Putamen (tissue), 1 donor: ENCODE data around the gene ST6GALNAC5.

ENCODE experiments used
- DNase-seq: peaks from one replicate; pipeline ENCODE4 v3.0.0-alpha.2; 2016; ENCODE audit warnings: low spot score

ST6GALNAC5 gene

DNA sequence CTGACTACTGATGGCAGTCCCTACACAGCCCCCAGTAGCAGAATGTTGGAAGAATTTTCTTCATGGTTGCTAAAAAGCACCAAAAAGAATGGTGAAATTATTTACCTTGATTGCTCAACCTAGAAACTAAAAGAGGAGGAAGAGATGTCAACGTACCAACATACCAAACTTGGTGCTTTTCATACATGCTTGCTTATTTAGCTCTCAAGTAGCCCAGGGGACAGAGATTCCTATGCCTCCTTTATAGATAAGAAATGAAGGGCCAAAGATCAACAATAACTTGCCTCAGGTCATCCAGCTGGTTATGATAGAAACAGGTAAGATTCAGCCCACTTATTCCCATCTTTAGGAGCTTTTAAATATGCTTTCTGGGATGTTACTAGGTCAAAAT lies 181.3 kb downstream of the ST6GALNAC5 start:
- no peak for DNase-seq

DNA sequence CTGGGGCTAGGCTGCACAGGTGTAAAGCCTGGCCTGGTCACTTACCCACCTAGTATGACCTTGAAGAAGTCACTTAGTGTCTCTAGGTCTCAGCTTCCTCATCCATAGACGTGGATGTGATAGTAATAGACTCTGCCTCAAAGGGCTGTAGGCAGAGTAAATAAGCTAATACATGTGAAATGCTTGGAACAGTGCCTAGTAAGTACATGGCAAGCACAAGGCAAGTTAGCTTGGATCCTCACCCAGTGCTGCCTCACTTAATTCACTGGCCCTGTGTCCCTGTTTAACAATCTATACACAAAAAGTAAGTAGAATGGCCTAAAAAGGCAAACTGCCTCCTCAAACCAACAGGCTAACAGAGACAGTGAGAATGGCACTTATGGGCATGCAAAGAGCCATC lies 184.1 kb downstream of the ST6GALNAC5 start:
- DNase-seq: no peak

- no peak for DNase-seq
These were observed 189.2 kb downstream of the ST6GALNAC5 start for GRCh38 chr1:77056525-77056924.

DNA sequence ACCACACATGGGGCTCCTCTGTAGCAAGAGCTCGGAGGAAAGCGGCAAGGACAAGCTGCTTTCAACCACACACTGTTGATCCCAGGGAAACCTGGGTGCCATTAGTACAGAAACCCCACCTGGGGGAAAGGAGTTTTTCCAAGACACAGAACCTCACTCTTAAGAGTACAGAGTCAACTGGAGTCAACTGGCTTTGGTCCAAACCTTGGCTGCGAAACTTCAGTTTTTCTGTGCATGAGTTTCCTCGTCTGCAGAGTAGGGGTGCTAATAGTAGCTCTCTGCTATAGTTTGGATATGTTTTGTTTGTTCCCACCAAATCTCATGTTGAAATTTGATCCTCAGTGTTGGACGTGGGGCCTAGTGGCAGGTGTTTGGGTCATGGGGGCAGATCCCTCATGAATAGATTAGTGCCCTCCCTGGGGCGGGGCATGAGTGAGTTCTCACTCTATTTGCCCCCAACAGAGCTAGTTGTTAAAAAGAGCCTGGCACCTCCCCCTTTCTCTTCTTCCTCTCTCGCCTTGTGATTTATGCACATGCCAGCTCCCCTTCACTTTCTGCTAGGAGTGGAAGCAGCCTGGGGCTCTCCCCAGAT lies 190.8 kb downstream of the ST6GALNAC5 start:
- DNase-seq: no peak

GRCh38 chr1:77060000-77060399 lies 192.7 kb downstream of the ST6GALNAC5 start:
- no peak for DNase-seq

GRCh38 chr1:77061162-77061561 lies 193.9 kb downstream of the ST6GALNAC5 start:
- DNase-seq: no peak

- no peak for DNase-seq
These were observed 195.8 kb downstream of the ST6GALNAC5 start for GRCh38 chr1:77063118-77063517.

DNA sequence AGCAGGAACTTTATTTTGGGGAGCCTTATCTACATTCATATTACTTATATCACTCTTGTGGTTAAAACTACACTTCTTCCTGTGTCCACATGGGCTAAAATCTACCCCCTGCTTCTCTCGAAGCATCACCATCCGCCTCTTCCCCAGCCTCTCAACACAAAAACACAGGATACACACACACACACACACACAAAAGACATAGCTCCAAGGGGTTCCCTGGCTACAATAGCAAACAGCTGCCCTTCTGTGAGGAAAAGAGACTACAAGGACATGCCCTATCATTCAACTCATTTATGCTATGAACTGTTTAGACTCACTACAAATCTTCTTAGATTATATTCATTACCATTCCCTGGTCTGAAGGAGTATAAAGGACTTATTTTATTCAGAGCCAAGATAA lies 197.0 kb downstream of the ST6GALNAC5 start:
- no peak for DNase-seq

GRCh38 chr1:77065693-77066342 lies 198.5 kb downstream of the ST6GALNAC5 start:
- DNase-seq: no peak

- DNase-seq: no peak
These were observed 200.7 kb downstream of the ST6GALNAC5 start for GRCh38 chr1:77068013-77068412.

DNA sequence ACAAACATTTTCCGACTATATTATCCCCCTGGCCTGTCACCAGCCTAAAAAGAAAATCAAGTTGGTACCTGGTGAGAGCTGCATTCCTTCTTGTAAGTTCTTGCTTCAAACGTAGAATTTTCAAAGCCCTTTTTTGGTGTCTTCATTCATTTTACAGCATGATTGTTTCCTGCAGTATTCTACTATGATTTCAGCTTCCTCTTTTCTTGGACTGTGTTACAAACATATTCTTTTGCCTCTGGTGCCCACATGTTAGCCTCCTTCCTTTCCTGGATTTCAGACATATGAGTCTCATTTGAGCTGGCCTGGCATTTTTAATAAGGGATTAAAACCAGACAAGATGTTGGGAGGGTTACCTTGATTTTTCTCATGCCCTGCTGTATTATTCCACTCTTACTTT lies 209.5 kb downstream of the ST6GALNAC5 start:
- DNase-seq: no peak

DNA sequence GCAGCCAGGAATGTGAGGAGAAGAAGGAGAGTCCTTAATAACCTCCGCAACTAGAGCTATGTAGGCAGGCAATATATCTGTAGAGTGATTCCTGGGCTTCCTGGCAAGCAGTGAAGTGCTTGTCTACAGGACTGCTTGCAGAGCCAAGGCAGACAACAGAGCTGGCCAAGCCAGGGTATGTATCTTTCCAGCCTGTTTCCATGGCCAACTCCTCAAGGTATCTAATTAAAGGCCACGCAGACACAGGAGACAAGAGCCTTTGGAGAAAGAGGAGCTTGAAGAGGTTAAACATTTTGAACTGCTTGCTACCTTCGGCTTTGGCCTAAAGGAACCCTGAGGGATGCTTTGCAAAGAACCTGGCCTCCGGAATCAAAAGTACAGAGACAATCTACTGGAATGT lies 214.6 kb downstream of the ST6GALNAC5 start:
- DNase-seq: no peak

- no peak for DNase-seq
These were observed 217.2 kb downstream of the ST6GALNAC5 start for GRCh38 chr1:77084457-77084856.

DNA sequence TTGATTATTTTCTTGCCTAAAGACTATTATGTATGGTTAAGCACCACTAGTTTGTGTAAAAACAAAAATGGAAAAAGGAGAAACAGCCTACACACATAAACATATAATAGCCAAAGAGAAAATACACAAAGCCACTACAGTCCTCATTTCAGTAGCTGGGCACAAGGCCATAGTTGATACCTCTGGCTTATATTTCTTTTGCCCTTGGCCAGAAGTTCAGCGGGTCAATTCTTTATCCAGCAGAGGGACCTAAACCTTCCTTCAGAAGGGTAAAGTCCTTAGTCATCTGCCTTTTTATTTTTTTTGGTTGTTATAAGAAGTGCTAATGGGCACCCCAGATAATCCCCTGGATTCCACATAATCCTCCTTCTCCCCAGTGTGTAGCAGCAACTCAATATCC lies 217.8 kb downstream of the ST6GALNAC5 start:
- no peak for DNase-seq

DNA sequence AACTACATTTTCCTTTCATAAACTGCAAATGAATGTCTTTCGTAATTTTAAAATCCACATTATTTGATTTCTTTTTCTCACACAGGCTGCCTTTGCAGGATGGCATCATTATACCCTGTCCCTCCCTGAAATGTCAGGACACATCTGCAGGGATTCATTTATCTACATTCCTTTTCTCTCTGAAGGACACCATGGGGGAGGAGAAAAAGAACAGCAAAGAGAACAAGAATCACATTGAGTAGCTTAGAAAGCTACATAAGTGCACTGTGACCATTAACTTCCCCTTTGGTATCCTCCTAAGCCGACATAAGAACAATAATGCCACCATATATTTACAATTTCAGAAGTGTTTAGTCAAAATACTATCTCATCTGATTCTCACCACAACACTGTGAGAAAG lies 222.5 kb downstream of the ST6GALNAC5 start:
- DNase-seq: no peak

DNA sequence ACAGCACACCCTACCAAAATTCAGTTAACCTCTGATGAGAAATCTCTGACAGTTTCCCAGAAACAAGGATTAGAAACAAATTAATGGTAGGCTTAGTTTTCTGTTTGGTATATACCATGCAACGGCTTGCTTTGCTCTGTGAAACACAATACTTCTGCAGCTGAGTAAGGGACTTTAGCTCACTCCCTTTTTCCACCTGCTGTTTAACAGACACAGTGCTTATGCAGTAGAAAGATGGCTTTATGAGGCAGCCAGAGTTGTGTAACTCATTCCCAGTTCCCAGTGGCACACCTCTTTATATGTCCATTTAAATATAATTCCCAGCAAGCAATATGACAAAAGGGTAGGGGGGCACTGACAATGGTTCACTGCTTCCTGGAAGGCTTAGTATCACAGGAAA lies 228.0 kb downstream of the ST6GALNAC5 start:
- DNase-seq: no peak

DNA sequence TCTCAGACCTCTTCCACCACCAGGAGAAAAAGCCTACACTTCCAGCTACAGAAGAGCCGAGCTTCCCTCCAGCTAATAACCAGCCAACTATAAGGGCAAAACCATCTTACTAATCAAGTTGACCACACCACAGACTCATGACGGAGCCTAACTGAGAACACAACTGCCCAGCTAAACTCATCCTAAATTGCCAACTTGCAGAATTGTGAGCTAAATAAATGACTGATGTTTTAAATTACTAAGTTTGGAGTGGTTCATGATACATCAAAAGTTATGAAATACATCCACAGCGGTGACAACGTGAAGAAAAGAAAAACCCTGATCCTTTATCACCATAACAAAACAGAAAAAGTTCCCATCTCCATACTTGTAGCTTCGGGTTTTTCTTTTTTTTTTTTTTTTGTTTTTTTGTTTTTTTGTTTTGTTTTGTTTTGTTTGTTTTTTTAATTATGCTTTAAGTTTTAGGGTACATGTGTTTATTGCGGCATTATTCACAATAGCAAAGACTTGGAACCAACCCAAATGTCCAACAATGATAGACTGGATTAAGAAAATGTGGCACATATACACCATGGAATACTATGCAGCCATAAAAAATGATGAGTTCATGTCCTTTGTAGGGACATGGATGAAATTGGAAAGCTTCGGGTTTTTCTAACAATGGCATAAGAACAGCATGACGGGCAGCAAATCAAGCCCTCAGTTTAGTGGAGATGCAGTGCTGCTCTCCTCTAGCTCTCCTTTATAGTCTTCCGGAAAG lies 229.4 kb downstream of the ST6GALNAC5 start:
- no peak for DNase-seq

DNA sequence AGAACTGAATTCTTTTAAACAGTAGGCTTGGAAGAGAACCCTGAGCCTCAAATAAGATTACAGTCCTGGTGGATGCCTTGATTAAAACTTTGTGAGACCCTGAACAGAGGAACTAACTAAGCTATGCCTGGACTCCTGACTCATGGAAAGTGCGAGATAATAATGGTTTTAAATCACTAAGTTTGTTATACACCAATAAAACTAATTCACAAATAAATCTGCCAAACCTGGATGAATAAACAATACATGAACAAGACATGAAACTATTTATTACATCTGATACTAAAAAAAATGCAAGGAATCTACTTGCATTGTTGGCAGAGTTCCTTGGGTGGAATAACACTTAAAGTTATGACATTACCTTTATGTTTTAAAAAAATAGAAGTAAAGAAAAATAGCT lies 233.6 kb downstream of the ST6GALNAC5 start:
- no peak for DNase-seq

- peak; percentile 44 for DNase-seq
These were observed 236.2 kb downstream of the ST6GALNAC5 start for GRCh38 chr1:77103486-77103885.

GRCh38 chr1:77104672-77105071 lies 237.4 kb downstream of the ST6GALNAC5 start:
- no peak for DNase-seq
